Measurements from ENCODE around the gene ZSCAN22.

DNA sequence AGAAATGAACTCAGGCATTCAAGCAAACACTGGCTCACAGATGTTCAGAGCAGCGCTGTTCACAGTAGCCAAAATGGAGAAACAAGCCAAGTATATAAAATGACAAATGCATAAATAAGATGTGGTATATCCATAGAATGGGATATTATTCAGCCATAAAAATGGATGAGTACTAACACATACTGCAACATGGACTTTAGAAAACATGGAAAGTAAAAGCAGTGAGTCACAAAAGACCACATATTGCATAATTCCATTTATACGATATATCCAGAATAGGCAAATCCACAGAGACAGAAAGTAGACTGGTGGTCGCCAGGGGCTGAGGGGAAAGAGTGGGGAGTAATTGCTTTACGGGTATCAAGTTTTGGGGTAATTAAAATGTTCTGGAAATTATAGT is 47.4 kb downstream of the ZSCAN22 start:
- TF ChIP-seq POLR2AphosphoS5 (IDR thresholded peaks at IDR 0.05) (no peak), CTCF (IDR thresholded peaks at IDR 0.05) (no peak), EP300 (IDR thresholded peaks at IDR 0.05) (no peak)
